Hepatocyte (in vitro differentiated cells): ENCODE measurements around the gene POLG. TPM values are rescaled to one million over a fixed set of nuclear protein-coding genes. Genes with fewer than 3 reads are reported as not detected.
A peak's percentile ranks its signal among the peaks of the same experiment; 100 is the strongest.

Experiments used
- DNase-seq: peaks from one replicate; pipeline ENCODE4 v3.0.0-alpha.2; 2016; ENCODE audit warnings: low spot score
- H2AFZ ChIP-seq: fragments of 200-600 bp; sonication (generic); 2 replicates; pipeline ENCODE4 v1.6.0; 2016; ENCODE audit warnings: antibody characterized with exemption, mild to moderate bottlenecking
- H3K27ac ChIP-seq: fragments of 200-600 bp; sonication (generic); 2 replicates; pipeline ENCODE4 v1.5.1; 2016; ENCODE audit warnings: mild to moderate bottlenecking
- H3K27me3 ChIP-seq: fragments of 200-600 bp; sonication (generic); 2 replicates; pipeline ENCODE4 v1.6.1; 2016
- H3K36me3 ChIP-seq: fragments of 200-600 bp; sonication (generic); replicated peaks from 2 replicates; pipeline ENCODE4 v1.5.1; 2016; ENCODE audit warnings: low read depth; ENCODE audit not compliant: insufficient read depth
- H3K4me1 ChIP-seq: fragments of 200-600 bp; sonication (generic); 2 replicates; pipeline ENCODE4 v1.5.1; 2016; ENCODE audit warnings: mild to moderate bottlenecking, moderate library complexity; ENCODE audit not compliant: insufficient read depth
- H3K4me2 ChIP-seq: fragments of 200-600 bp; sonication (generic); 2 replicates; pipeline ENCODE4 v1.6.0; 2016
- H3K4me3 ChIP-seq: fragments of 200-600 bp; sonication (generic); 2 replicates; pipeline ENCODE4 v1.5.1; 2016; ENCODE audit warnings: mild to moderate bottlenecking
- H3K79me2 ChIP-seq: fragments of 200-600 bp; sonication (generic); 2 replicates; pipeline ENCODE4 v1.6.0; 2017; ENCODE audit warnings: mild to moderate bottlenecking
- H3K9me2 ChIP-seq: fragments of 200-600 bp; sonication (generic); replicated peaks from 2 replicates; pipeline ENCODE4 v1.6.0; 2017; ENCODE audit warnings: mild to moderate bottlenecking; ENCODE audit not compliant: insufficient read depth
- H3K9me3 ChIP-seq: fragments of 200-600 bp; sonication (generic); 2 replicates; pipeline ENCODE4 v1.5.1; 2016; ENCODE audit warnings: low read depth, mild to moderate bottlenecking
- H4K20me1 ChIP-seq: fragments of 200-600 bp; sonication (generic); 2 replicates; pipeline ENCODE4 v1.6.0; 2016; ENCODE audit warnings: mild to moderate bottlenecking; ENCODE audit not compliant: insufficient read depth, poor library complexity, severe bottlenecking
- CTCF ChIP-seq: fragments of 200-600 bp; sonication (generic); IDR thresholded peaks from 2 replicates; pipeline ENCODE4 v1.5.1; 2016; ENCODE audit warnings: antibody characterized with exemption, mild to moderate bottlenecking; ENCODE audit not compliant: poor library complexity
- EZH2 ChIP-seq: fragments of 200-600 bp; sonication (generic); IDR thresholded peaks from 2 replicates; pipeline ENCODE4 v1.6.1; 2016; ENCODE audit warnings: antibody characterized with exemption, mild to moderate bottlenecking, borderline replicate concordance
- EZH2phosphoT487 ChIP-seq: fragments of 200-600 bp; sonication (generic); IDR thresholded peaks from one replicate; pipeline ENCODE4 v1.6.1; 2018; ENCODE audit warnings: antibody characterized with exemption, mild to moderate bottlenecking, low read depth, moderate library complexity; ENCODE audit not compliant: unreplicated experiment, severe bottlenecking
- WGBS: methylation state at CpG from one replicate; pipeline ENCODE4 v1.1.6; 2016; ENCODE audit warnings: low lambda C conversion rate; ENCODE audit errors: missing lambda C conversion rate; 5-methylcytosine and 5-hydroxymethylcytosine counted together
- polyA plus RNA-seq: library from polyadenylated mRNA; unstranded; fragments of >200 nt; fragmentation: Nextera tagmentation; extraction: Ambion mirVana; gene quantifications from 2 replicates; pipeline ENCODE4 v1.2.1, GENCODE V29; 2016
- total RNA-seq: library from RNA; depleted of rRNA; stranded (reverse); fragments of >200 nt; gene quantifications from 2 replicates; pipeline ENCODE4 v1.2.3, GENCODE V29; 2014

POLG gene
- total and polyA plus RNA-seq, 2 experiments from 2014 or later, result 34.0 to 54.0 TPM

GRCh38 chr15:89381888-89382686 lies 47.5 kb upstream of the POLG start:
- Histone ChIP-seq H3K27ac (no peak overlapping the region), H3K4me2 (no peak overlapping the region), H3K4me3 (no peak overlapping the region), H3K9me3 (no peaks in the 10 kb centered on the region), H3K36me3 (no peaks in the 10 kb centered on the region), H3K9me2 (no peaks in the 10 kb centered on the region), H3K27me3 (peaks cover 61% of the 10 kb centered on the region), H3K4me1 (peaks cover 33% of the 10 kb centered on the region), H3K79me2 (no peaks in the 10 kb centered on the region), H4K20me1 (no peaks in the 10 kb centered on the region), H2AFZ (no peak overlapping the region)
- 84% methylated on average over 11 of the region's 11 CpGs for WGBS
- TF ChIP-seq CTCF (no peak), EZH2phosphoT487 (no peak), EZH2 (no peak)
- no peak for DNase-seq

GRCh38 chr15:89381331-89381730 lies 46.7 kb upstream of the POLG start:
- no peaks in the 10 kb centered on the region for H3K9me3 ChIP-seq
- H3K27ac ChIP-seq, result no peak overlapping the region
- peaks cover 69% of the 10 kb centered on the region for H3K27me3 ChIP-seq
- no peaks in the 10 kb centered on the region for H4K20me1 ChIP-seq
- no peak for DNase-seq
- WGBS, result 83% methylated on average over 3 of the region's 3 CpGs
- H3K4me2 ChIP-seq, result no peak overlapping the region
- no peak overlapping the region for H2AFZ ChIP-seq
- TF ChIP-seq EZH2phosphoT487 (no peak), EZH2 (no peak), CTCF (no peak)
- no peaks in the 10 kb centered on the region for H3K79me2 ChIP-seq
- H3K4me1 ChIP-seq, result peaks cover 33% of the 10 kb centered on the region
- H3K9me2 ChIP-seq, result no peaks in the 10 kb centered on the region
- H3K4me3 ChIP-seq, result no peak overlapping the region
- no peaks in the 10 kb centered on the region for H3K36me3 ChIP-seq

- Histone ChIP-seq H3K27me3 (peaks cover 82% of the 10 kb centered on the region), H3K4me2 (peak overlapping the region; percentile 82), H3K9me3 (no peaks in the 10 kb centered on the region), H3K4me1 (peaks cover 33% of the 10 kb centered on the region), H3K36me3 (no peaks in the 10 kb centered on the region), H3K9me2 (no peaks in the 10 kb centered on the region), H2AFZ (no peak overlapping the region), H4K20me1 (no peaks in the 10 kb centered on the region), H3K79me2 (no peaks in the 10 kb centered on the region), H3K4me3 (no peak overlapping the region), H3K27ac (no peak overlapping the region)
- WGBS, result 41% methylated on average over 5 of the region's 5 CpGs
- no peak for TF ChIP-seq EZH2phosphoT487
- no peak for TF ChIP-seq CTCF
- TF ChIP-seq EZH2, result no peak
- no peak for DNase-seq
Observed at GRCh38 chr15:89379818-89380217, 45.2 kb upstream of the POLG start.
